K562 (cell line): ENCODE results near the gene PTPRO. TPM values are rescaled to one million over a fixed set of nuclear protein-coding genes. Genes with fewer than 3 reads are reported as not detected.

ENCODE experiments used
- GTF3C2 ChIP-seq: IDR thresholded peaks from 3 replicates; pipeline ENCODE4 v1.6.1; 2011; ENCODE audit warnings: borderline replicate concordance, mild to moderate bottlenecking, moderate library complexity; ENCODE audit not compliant: insufficient read length; ENCODE audit errors: extremely low read depth
- POLR2AphosphoS5 ChIP-seq: IDR thresholded peaks from 2 replicates; pipeline ENCODE4 v1.6.1; 2011; ENCODE audit warnings: mild to moderate bottlenecking, low read depth, low read length, moderate library complexity; ENCODE audit not compliant: control insufficient read depth, insufficient read depth
- PRMT5 ChIP-seq: sonication (generic); formaldehyde crosslinking; IDR thresholded peaks from 2 replicates; pipeline ENCODE4 v1.5.0; 2020; ENCODE audit warnings: missing genetic modification reagents
- TCFL5 ChIP-seq: fragments of 250-450 bp; sonication (Bioruptor Pico); conservative IDR thresholded peaks from 2 replicates; pipeline ENCODE4 v1.6.1; 2021; ENCODE audit warnings: mild to moderate bottlenecking, moderate library complexity, matching md5 sums
- YBX1 ChIP-seq: fragments of 450-650 bp; IDR thresholded peaks from 2 replicates; pipeline ENCODE4 v1.7.1; 2016; ENCODE audit warnings: mild to moderate bottlenecking
- ZNF584 ChIP-seq: fragments of 200-800 bp; sonication (Bioruptor generic); IDR thresholded peaks from 2 replicates; pipeline ENCODE4 v1.6.1; 2016; ENCODE audit warnings: low read depth, mild to moderate bottlenecking, missing genetic modification characterization, missing compliant biosample characterization
- polyA plus RNA-seq, 8 experiments: library from polyadenylated mRNA; depleted of rRNA in 4 of 8; stranded (reverse) in 5 of 8; unstranded in 3 of 8; fragments of >200 nt; fragmentation: Nextera tagmentation in 2 of 8; fragmentation: Illumina TruSeq in 1 of 8; extraction: Ambion mirVana in 2 of 8; extraction: Trizol in 1 of 8; gene quantifications; 2 replicates each; pipeline versions ENCODE4 v1.2.1 to v1.2.3, GENCODE V29; 2011 to 2014; ENCODE audit warnings: inconsistent platforms in 1 of 8, missing spikeins in 1 of 8
- total RNA-seq, 7 experiments: library from RNA; depleted of rRNA in 6 of 7; stranded (reverse); fragments of >200 nt in 6 of 7; fragmentation: Illumina TruSeq in 2 of 7; extraction: Trizol in 2 of 7; gene quantifications; 2 replicates each; pipeline versions ENCODE4 v1.2.1 to v1.2.3, GENCODE V29; 2011 to 2021; ENCODE audit warnings: low replicate concordance in 1 of 7
- TF ChIP-seq, protein P1 (sequence below): fragments of 450-650 bp; IDR thresholded peaks from 2 replicates; pipeline ENCODE4 v1.6.1; 2016; ENCODE audit warnings: borderline replicate concordance

The PTPRO gene
- total and polyA plus RNA-seq, 9 of the 15 experiments (the other 6 are each of a cell fraction or from before 2014, with no cell fraction given): 0.22 TPM; not detected in 8

DNA sequence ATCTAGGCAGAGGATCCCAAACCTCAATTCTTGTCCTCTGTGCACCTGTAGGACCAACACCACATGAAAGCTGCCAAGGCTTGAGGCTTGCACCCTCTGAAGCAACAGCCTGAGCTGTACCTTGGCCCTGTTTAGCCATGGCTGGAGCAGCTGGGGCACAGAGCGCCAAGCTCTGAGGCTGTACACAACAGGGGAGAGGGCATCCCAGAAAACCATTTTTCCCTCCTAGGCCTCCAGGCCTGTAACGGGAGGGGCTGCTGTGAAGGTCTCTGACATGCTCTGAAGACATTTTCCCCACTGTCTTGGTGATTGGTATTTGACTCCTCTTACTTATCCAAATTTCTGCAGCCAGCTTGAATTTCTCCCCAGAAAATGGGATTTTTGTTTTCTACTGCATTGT, 22.4 kb upstream of the PTPRO start (continued):
- TF ChIP-seq, protein P1, sequence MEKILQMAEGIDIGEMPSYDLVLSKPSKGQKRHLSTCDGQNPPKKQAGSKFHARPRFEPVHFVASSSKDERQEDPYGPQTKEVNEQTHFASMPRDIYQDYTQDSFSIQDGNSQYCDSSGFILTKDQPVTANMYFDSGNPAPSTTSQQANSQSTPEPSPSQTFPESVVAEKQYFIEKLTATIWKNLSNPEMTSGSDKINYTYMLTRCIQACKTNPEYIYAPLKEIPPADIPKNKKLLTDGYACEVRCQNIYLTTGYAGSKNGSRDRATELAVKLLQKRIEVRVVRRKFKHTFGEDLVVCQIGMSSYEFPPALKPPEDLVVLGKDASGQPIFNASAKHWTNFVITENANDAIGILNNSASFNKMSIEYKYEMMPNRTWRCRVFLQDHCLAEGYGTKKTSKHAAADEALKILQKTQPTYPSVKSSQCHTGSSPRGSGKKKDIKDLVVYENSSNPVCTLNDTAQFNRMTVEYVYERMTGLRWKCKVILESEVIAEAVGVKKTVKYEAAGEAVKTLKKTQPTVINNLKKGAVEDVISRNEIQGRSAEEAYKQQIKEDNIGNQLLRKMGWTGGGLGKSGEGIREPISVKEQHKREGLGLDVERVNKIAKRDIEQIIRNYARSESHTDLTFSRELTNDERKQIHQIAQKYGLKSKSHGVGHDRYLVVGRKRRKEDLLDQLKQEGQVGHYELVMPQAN: no peak
- TF ChIP-seq POLR2AphosphoS5: no peak
- TF ChIP-seq PRMT5 (CRISPR knock-in tag): no peak
- TF ChIP-seq YBX1: no peak
- no peak for TF ChIP-seq TCFL5 (CRISPR knock-in tag)
- no peak for TF ChIP-seq ZNF584 (CRISPR knock-in tag)
- TF ChIP-seq GTF3C2: no peak
